GM19463 (cell line): Measurements from ENCODE around the gene CBY2.
"Not testable (repeated sequence)": the region's sequence is repeated elsewhere in the genome, so short reads cannot be mapped to it uniquely, and the experiment has no call there.

Source experiments
- ATAC-seq: cut with Tn5 transposase; IDR thresholded peaks from one replicate; pipeline ENCODE4 v1.9.1; 2021; ENCODE audit warnings: mild to moderate bottlenecking, moderate library complexity; ENCODE audit not compliant: unreplicated experiment

The CBY2 gene

GRCh38 chr13:45742985-45743384 lies 40.9 kb downstream of the CBY2 start:
- no peak for ATAC-seq

GRCh38 chr13:45744979-45745378 lies 42.9 kb downstream of the CBY2 start:
- ATAC-seq = no peak

GRCh38 chr13:45747071-45747470 lies 45.0 kb downstream of the CBY2 start:
- no peak for ATAC-seq

GRCh38 chr13:45748941-45749759 lies 47.0 kb downstream of the CBY2 start:
- ATAC-seq = no peak

- no peak for ATAC-seq
Observed at GRCh38 chr13:45750566-45750965, 48.4 kb downstream of the CBY2 start.

- ATAC-seq = no peak
Observed at GRCh38 chr13:45751885-45752284, 49.8 kb downstream of the CBY2 start.

- ATAC-seq = no peak
Observed at GRCh38 chr13:45752510-45752909, 50.4 kb downstream of the CBY2 start.

GRCh38 chr13:45756498-45756897 lies 54.4 kb downstream of the CBY2 start:
- ATAC-seq = not testable (repeated sequence)

- not testable (repeated sequence) for ATAC-seq
Observed at GRCh38 chr13:45757589-45757988, 55.5 kb downstream of the CBY2 start.

- ATAC-seq = no peak
Observed at GRCh38 chr13:45763419-45763818, 61.3 kb downstream of the CBY2 start.
